ENCODE data around the gene TNIP1. TPM values are rescaled to one million over a fixed set of nuclear protein-coding genes. Genes with fewer than 3 reads are reported as not detected.
A peak's percentile ranks its signal among the peaks of the same experiment; 100 is the strongest.

Gene TNIP1
- total RNA-seq, 3 donors from 2014 or later (not counting 1 experiment from before 2014, with no cell fraction given): 140 to 180 (median 153) TPM

DNA sequence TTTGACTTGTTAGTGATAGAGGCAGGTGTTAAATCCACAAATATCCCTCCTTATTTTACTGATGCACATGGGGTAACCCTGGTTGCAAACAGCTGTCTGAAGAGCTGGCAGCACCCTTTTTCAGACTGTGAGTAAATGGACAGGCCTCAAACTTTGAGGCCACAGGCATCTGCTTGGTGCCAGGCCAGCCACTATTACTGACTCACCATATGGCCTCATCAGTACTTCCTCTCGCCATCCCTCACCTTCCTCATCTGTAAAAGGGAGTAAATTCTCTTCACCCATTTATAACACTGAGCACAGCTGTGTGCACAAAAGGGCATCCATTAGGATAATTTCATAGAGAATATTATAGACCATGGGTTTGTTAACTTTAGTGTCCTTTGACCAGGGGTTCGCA lies 11.9 kb upstream of the TNIP1 start:
- TF ChIP-seq, protein P1, sequence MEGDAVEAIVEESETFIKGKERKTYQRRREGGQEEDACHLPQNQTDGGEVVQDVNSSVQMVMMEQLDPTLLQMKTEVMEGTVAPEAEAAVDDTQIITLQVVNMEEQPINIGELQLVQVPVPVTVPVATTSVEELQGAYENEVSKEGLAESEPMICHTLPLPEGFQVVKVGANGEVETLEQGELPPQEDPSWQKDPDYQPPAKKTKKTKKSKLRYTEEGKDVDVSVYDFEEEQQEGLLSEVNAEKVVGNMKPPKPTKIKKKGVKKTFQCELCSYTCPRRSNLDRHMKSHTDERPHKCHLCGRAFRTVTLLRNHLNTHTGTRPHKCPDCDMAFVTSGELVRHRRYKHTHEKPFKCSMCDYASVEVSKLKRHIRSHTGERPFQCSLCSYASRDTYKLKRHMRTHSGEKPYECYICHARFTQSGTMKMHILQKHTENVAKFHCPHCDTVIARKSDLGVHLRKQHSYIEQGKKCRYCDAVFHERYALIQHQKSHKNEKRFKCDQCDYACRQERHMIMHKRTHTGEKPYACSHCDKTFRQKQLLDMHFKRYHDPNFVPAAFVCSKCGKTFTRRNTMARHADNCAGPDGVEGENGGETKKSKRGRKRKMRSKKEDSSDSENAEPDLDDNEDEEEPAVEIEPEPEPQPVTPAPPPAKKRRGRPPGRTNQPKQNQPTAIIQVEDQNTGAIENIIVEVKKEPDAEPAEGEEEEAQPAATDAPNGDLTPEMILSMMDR (IDR thresholded peaks at IDR 0.05): no peak
- Mint-ChIP-seq H3K4me1 (peaks cover 60% of the 10 kb centered on the region in 2 donors), H3K9me3 (no peaks in the 10 kb centered on the region), H3K4me3 (no peak overlapping the region), H3K27ac (peak overlapping the region; percentile 56 to 97), H3K36me3 (no peaks in the 10 kb centered on the region), H3K27me3 (ENCODE audit: low read depth in 2 of 2) (no peaks in the 10 kb centered on the region)
- Histone ChIP-seq H3K27ac (ENCODE audit: low read length) (no peak overlapping the region), H3K4me1 (ENCODE audit: control insufficient read depth, insufficient read depth, low read length) (peaks cover 58% of the 10 kb centered on the region), H3K9me3 (ENCODE audit: control insufficient read depth, insufficient read depth, low read length) (no peaks in the 10 kb centered on the region), H3K27me3 (ENCODE audit: control insufficient read depth, insufficient read depth, low read length) (no peaks in the 10 kb centered on the region), H3K4me3 (ENCODE audit: low read length) (no peak overlapping the region), H3K36me3 (ENCODE audit: control insufficient read depth, insufficient read depth, low read length) (no peaks in the 10 kb centered on the region)
- WGBS (ENCODE audit: insufficient coverage): 92% methylated on average over 2 of the region's 2 CpGs
- intact Hi-C loops (cut with micrococcal nuclease): loop anchor here (10.0 kb wide), 1 partner anchor 308 kb away; no protein-coding TSS in a partner anchor
- DNase-seq (no peak), ATAC-seq (peak in 2 of 3 donors; percentile 11 to 19)

DNA sequence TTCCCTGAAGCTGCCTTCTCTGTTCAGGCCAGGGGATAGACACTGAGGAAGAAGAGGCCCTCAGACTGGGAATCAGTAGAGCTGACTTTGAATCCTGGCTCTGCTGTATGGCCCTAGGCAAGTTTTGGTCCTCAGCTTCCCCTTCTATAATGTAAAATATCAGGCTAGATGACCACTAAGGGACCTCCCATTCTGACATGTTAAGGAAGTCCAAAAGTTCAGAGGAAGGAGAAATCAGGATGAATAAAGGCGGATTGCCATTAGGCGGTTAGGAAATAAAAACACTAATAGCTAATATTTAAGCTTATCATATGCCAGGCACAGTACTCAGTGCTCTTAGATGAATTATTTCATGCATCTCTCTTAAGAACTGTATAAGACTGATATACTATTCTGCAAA lies 8.9 kb upstream of the TNIP1 start:
- Histone ChIP-seq H3K27me3 (ENCODE audit: control insufficient read depth, insufficient read depth, low read length) (no peaks in the 10 kb centered on the region), H3K36me3 (ENCODE audit: control insufficient read depth, insufficient read depth, low read length) (no peaks in the 10 kb centered on the region), H3K4me3 (ENCODE audit: low read length) (no peak overlapping the region), H3K9me3 (ENCODE audit: control insufficient read depth, insufficient read depth, low read length) (no peaks in the 10 kb centered on the region), H3K4me1 (ENCODE audit: control insufficient read depth, insufficient read depth, low read length) (peaks cover 56% of the 10 kb centered on the region), H3K27ac (ENCODE audit: low read length) (no peak overlapping the region)
- TF ChIP-seq, protein P1 (IDR thresholded peaks at IDR 0.05): no peak
- WGBS (ENCODE audit: insufficient coverage): no CpG with 5 or more reads among the region's 2 CpGs
- DNase-seq (no peak), ATAC-seq (no peak)
- Mint-ChIP-seq H3K27me3 (ENCODE audit: low read depth in 2 of 2) (no peaks in the 10 kb centered on the region), H3K9me3 (no peaks in the 10 kb centered on the region), H3K27ac (no peak overlapping the region), H3K36me3 (no peaks in the 10 kb centered on the region), H3K4me1 (peaks cover 31 to 45% of the 10 kb centered on the region in 2 donors), H3K4me3 (no peak overlapping the region)
- intact Hi-C loops (cut with micrococcal nuclease): loop anchor here (10.0 kb wide), 1 partner anchor 305 kb away; no protein-coding TSS in a partner anchor

DNA sequence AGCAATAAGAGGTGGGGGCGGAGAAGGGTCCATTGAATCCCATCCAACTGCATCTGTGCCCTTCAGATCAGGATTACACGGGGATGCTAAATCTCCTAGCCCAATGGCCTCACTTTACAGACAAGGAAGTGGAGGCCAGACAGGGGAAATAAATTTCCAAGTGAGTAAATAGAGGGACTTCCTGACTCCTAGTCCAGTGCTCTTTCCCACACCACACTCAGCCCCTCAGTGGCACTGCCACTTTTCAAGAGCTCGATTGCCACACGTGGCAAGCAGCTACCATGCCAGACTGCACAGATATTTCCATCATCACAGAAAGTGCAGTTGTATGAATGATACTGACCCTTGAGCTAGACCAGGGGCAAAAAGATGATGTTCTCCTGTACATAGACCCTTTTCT lies 8.2 kb upstream of the TNIP1 start:
- Mint-ChIP-seq H3K36me3 (no peaks in the 10 kb centered on the region), H3K4me3 (no peak overlapping the region), H3K27me3 (ENCODE audit: low read depth in 2 of 2) (no peaks in the 10 kb centered on the region), H3K9me3 (no peaks in the 10 kb centered on the region), H3K27ac (no peak overlapping the region), H3K4me1 (peaks cover 24 to 37% of the 10 kb centered on the region in 2 donors)
- Histone ChIP-seq H3K27ac (ENCODE audit: low read length) (no peak overlapping the region), H3K27me3 (ENCODE audit: control insufficient read depth, insufficient read depth, low read length) (no peaks in the 10 kb centered on the region), H3K4me3 (ENCODE audit: low read length) (no peak overlapping the region), H3K4me1 (ENCODE audit: control insufficient read depth, insufficient read depth, low read length) (peaks cover 49% of the 10 kb centered on the region), H3K9me3 (ENCODE audit: control insufficient read depth, insufficient read depth, low read length) (no peaks in the 10 kb centered on the region), H3K36me3 (ENCODE audit: control insufficient read depth, insufficient read depth, low read length) (no peaks in the 10 kb centered on the region)
- 95% methylated on average over 3 of the region's 4 CpGs for WGBS (ENCODE audit: insufficient coverage)
- DNase-seq: no peak
- no peak for ATAC-seq
- TF ChIP-seq, protein P1 (IDR thresholded peaks at IDR 0.05): no peak
- intact Hi-C loops (cut with micrococcal nuclease): no loop called here

DNA sequence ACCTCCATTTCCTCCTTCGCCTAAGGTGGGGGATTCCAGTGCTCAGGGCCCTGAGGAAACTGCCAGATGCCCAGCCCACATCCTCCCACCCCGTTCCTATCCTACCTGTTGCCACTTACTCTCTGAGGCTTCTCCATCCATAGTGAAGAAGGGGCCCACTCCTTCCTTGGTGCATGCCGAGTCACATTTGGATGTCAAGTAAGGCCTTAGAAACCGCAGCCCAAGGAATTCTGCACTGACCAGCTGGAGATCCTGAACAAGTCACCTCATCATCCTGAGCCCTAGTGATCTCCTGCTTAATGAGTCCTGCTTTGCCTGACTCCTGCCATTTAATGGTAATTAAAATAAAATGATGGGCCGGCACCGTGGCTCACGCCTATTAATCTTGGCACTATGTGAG lies 6.7 kb upstream of the TNIP1 start:
- DNase-seq: no peak
- H3K4me3 ChIP-seq (ENCODE audit: low read length): no peak overlapping the region
- Mint-ChIP-seq H3K9me3 (no peaks in the 10 kb centered on the region), H3K4me3 (no peak overlapping the region), H3K27me3 (ENCODE audit: low read depth in 2 of 2) (no peaks in the 10 kb centered on the region), H3K36me3 (no peaks in the 10 kb centered on the region), H3K27ac (peak overlapping the region in 1 of 2 donors; percentile 46), H3K4me1 (peaks cover 14 to 24% of the 10 kb centered on the region in 2 donors)
- no peaks in the 10 kb centered on the region for H3K9me3 ChIP-seq (ENCODE audit: control insufficient read depth, insufficient read depth, low read length)
- no peaks in the 10 kb centered on the region for H3K27me3 ChIP-seq (ENCODE audit: control insufficient read depth, insufficient read depth, low read length)
- TF ChIP-seq, protein P1 (IDR thresholded peaks at IDR 0.05): no peak
- ATAC-seq: no peak
- peaks cover 38% of the 10 kb centered on the region for H3K4me1 ChIP-seq (ENCODE audit: control insufficient read depth, insufficient read depth, low read length)
- 86% methylated on average over 7 of the region's 7 CpGs for WGBS (ENCODE audit: insufficient coverage)
- no peaks in the 10 kb centered on the region for H3K36me3 ChIP-seq (ENCODE audit: control insufficient read depth, insufficient read depth, low read length)
- H3K27ac ChIP-seq (ENCODE audit: low read length): no peak overlapping the region
- intact Hi-C loops (cut with micrococcal nuclease): no loop called here

Measured in natural killer cell (primary cell).